T-helper 17 cell (primary cell): ENCODE results near the gene PRDM16. TPM values are rescaled to one million over a fixed set of nuclear protein-coding genes. Genes with fewer than 3 reads are reported as not detected.

Experiments used
- ATAC-seq: fragments of 150-1000 bp; cut with Tn5 transposase; 2 replicates; pipeline ENCODE4 v1.10.0; 2021; ENCODE audit warnings: mild to moderate bottlenecking, moderate library complexity
- DNase-seq, 3 donors: peaks; one replicate each; pipeline versions ENCODE4 v3.0.0 to v3.0.0-alpha.2; 2020 to 2021
- H3K9me3 ChIP-seq: one replicate; pipeline ENCODE4 v1.7.0; 2013; ENCODE audit warnings: low read length, mild to moderate bottlenecking; ENCODE audit not compliant: control insufficient read depth, poor library complexity, severe bottlenecking
- H3K27ac Mint-ChIP-seq: one replicate; pipeline ENCODE4 v1.8.0; 2022; ENCODE audit warnings: mild to moderate bottlenecking, moderate library complexity, mixed read lengths
- H3K27me3 Mint-ChIP-seq: one replicate; pipeline ENCODE4 v1.8.0; 2022; ENCODE audit warnings: mixed read lengths
- H3K36me3 Mint-ChIP-seq: one replicate; pipeline ENCODE4 v1.8.0; 2022; ENCODE audit warnings: low read depth, mixed read lengths
- H3K4me1 Mint-ChIP-seq: one replicate; pipeline ENCODE4 v1.8.0; 2022; ENCODE audit warnings: mild to moderate bottlenecking, mixed read lengths
- H3K4me3 Mint-ChIP-seq: one replicate; pipeline ENCODE4 v1.8.0; 2022; ENCODE audit warnings: mild to moderate bottlenecking, moderate library complexity, mixed read lengths
- total RNA-seq, 4 donors: library from RNA in 2 of 4; stranded (reverse) in 2 of 4; gene quantifications; one replicate each; pipeline ENCODE4 v1.2.3 and lab custom pipeline; 2022 to 2026

Gene PRDM16
- total RNA-seq, 2 donors from 2014 or later: not detected

GRCh38 chr1:3251807-3252428, 182.9 kb downstream of the PRDM16 start:
- Mint-ChIP-seq H3K4me1 (no peaks in the 10 kb centered on the region), H3K27me3 (peaks cover 22% of the 10 kb centered on the region), H3K36me3 (no peaks in the 10 kb centered on the region), H3K27ac (no peak overlapping the region), H3K4me3 (no peak overlapping the region)
- no peaks in the 10 kb centered on the region for H3K9me3 ChIP-seq
- ATAC-seq: no peak
- no peak for DNase-seq

- H3K4me3 Mint-ChIP-seq: no peak overlapping the region
- ATAC-seq (no peak), DNase-seq (no peak)
- no peaks in the 10 kb centered on the region for H3K36me3 Mint-ChIP-seq
- no peaks in the 10 kb centered on the region for H3K9me3 ChIP-seq
- H3K4me1 Mint-ChIP-seq: no peaks in the 10 kb centered on the region
- H3K27ac Mint-ChIP-seq: no peak overlapping the region
- H3K27me3 Mint-ChIP-seq: peaks cover 13% of the 10 kb centered on the region
Measured at GRCh38 chr1:3255680-3256079, 186.7 kb downstream of the PRDM16 start.

GRCh38 chr1:3257788-3258187, 188.8 kb downstream of the PRDM16 start:
- no peaks in the 10 kb centered on the region for H3K4me1 Mint-ChIP-seq
- H3K36me3 Mint-ChIP-seq: no peaks in the 10 kb centered on the region
- DNase-seq (no peak), ATAC-seq (no peak)
- no peaks in the 10 kb centered on the region for H3K9me3 ChIP-seq
- no peak overlapping the region for H3K4me3 Mint-ChIP-seq
- H3K27me3 Mint-ChIP-seq: peaks cover 13% of the 10 kb centered on the region
- no peak overlapping the region for H3K27ac Mint-ChIP-seq

GRCh38 chr1:3258386-3259003, 189.5 kb downstream of the PRDM16 start:
- peaks cover 13% of the 10 kb centered on the region for H3K27me3 Mint-ChIP-seq
- H3K27ac Mint-ChIP-seq: no peak overlapping the region
- H3K4me1 Mint-ChIP-seq: no peaks in the 10 kb centered on the region
- no peaks in the 10 kb centered on the region for H3K9me3 ChIP-seq
- ATAC-seq (no peak), DNase-seq (no peak)
- H3K4me3 Mint-ChIP-seq: no peak overlapping the region
- H3K36me3 Mint-ChIP-seq: no peaks in the 10 kb centered on the region

- H3K36me3 Mint-ChIP-seq: no peaks in the 10 kb centered on the region
- no peak overlapping the region for H3K27ac Mint-ChIP-seq
- ATAC-seq (no peak), DNase-seq (no peak)
- H3K27me3 Mint-ChIP-seq: peaks cover 13% of the 10 kb centered on the region
- no peak overlapping the region for H3K4me3 Mint-ChIP-seq
- no peaks in the 10 kb centered on the region for H3K4me1 Mint-ChIP-seq
- no peaks in the 10 kb centered on the region for H3K9me3 ChIP-seq
Measured at GRCh38 chr1:3259020-3259419, 190.0 kb downstream of the PRDM16 start.

GRCh38 chr1:3261007-3261968, 192.3 kb downstream of the PRDM16 start:
- Mint-ChIP-seq H3K4me3 (no peak overlapping the region), H3K4me1 (peaks cover 2% of the 10 kb centered on the region), H3K27ac (no peak overlapping the region), H3K36me3 (no peaks in the 10 kb centered on the region), H3K27me3 (peaks cover 13% of the 10 kb centered on the region)
- H3K9me3 ChIP-seq: no peaks in the 10 kb centered on the region
- no peak for DNase-seq
- no peak for ATAC-seq

- ATAC-seq: no peak
- Mint-ChIP-seq H3K4me1 (peaks cover 2% of the 10 kb centered on the region), H3K27me3 (peaks cover 17% of the 10 kb centered on the region), H3K27ac (no peak overlapping the region), H3K4me3 (no peak overlapping the region), H3K36me3 (no peaks in the 10 kb centered on the region)
- no peaks in the 10 kb centered on the region for H3K9me3 ChIP-seq
- no peak for DNase-seq
Measured at GRCh38 chr1:3261969-3262579, 193.1 kb downstream of the PRDM16 start.

- Mint-ChIP-seq H3K27ac (no peak overlapping the region), H3K4me1 (peaks cover 2% of the 10 kb centered on the region), H3K36me3 (no peaks in the 10 kb centered on the region), H3K27me3 (peaks cover 16% of the 10 kb centered on the region), H3K4me3 (no peak overlapping the region)
- DNase-seq (no peak), ATAC-seq (no peak)
- H3K9me3 ChIP-seq: no peaks in the 10 kb centered on the region
Measured at GRCh38 chr1:3262681-3263286, 193.8 kb downstream of the PRDM16 start.

GRCh38 chr1:3263790-3264189, 194.8 kb downstream of the PRDM16 start:
- DNase-seq (no peak), ATAC-seq (no peak)
- Mint-ChIP-seq H3K36me3 (no peaks in the 10 kb centered on the region), H3K4me3 (no peak overlapping the region), H3K27ac (no peak overlapping the region), H3K27me3 (peaks cover 7% of the 10 kb centered on the region), H3K4me1 (peaks cover 2% of the 10 kb centered on the region)
- H3K9me3 ChIP-seq: no peaks in the 10 kb centered on the region

GRCh38 chr1:3264456-3264855, 195.5 kb downstream of the PRDM16 start:
- Mint-ChIP-seq H3K27ac (no peak overlapping the region), H3K4me1 (peaks cover 2% of the 10 kb centered on the region), H3K36me3 (no peaks in the 10 kb centered on the region), H3K27me3 (peaks cover 7% of the 10 kb centered on the region), H3K4me3 (no peak overlapping the region)
- DNase-seq: no peak
- no peak for ATAC-seq
- H3K9me3 ChIP-seq: no peaks in the 10 kb centered on the region

- no peaks in the 10 kb centered on the region for H3K36me3 Mint-ChIP-seq
Measured at GRCh38 chr1:3265835-3266805, 197.1 kb downstream of the PRDM16 start.

More at GRCh38 chr1:3265835-3266805, 197.1 kb downstream of the PRDM16 start:
- no peak for ATAC-seq
- Mint-ChIP-seq H3K27ac (no peak overlapping the region), H3K4me3 (no peak overlapping the region), H3K4me1 (peaks cover 2% of the 10 kb centered on the region), H3K27me3 (peaks cover 7% of the 10 kb centered on the region)
- DNase-seq: no peak
- H3K9me3 ChIP-seq: no peaks in the 10 kb centered on the region
